T-helper 17 cell (primary cell): ENCODE measurements around the gene C4orf50. TPM values are rescaled to one million over a fixed set of nuclear protein-coding genes. Genes with fewer than 3 reads are reported as not detected.
A peak's percentile ranks its signal among the peaks of the same experiment; 100 is the strongest.

ENCODE experiments used
- ATAC-seq: fragments of 150-1000 bp; cut with Tn5 transposase; 2 replicates; pipeline ENCODE4 v1.10.0; 2021; ENCODE audit warnings: mild to moderate bottlenecking, moderate library complexity
- DNase-seq, 3 donors: peaks; one replicate each; pipeline versions ENCODE4 v3.0.0 to v3.0.0-alpha.2; 2020 to 2021
- H3K9me3 ChIP-seq: one replicate; pipeline ENCODE4 v1.7.0; 2013; ENCODE audit warnings: low read length, mild to moderate bottlenecking; ENCODE audit not compliant: control insufficient read depth, poor library complexity, severe bottlenecking
- H3K27ac Mint-ChIP-seq: one replicate; pipeline ENCODE4 v1.8.0; 2022; ENCODE audit warnings: mild to moderate bottlenecking, moderate library complexity, mixed read lengths
- H3K27me3 Mint-ChIP-seq: one replicate; pipeline ENCODE4 v1.8.0; 2022; ENCODE audit warnings: mixed read lengths
- H3K36me3 Mint-ChIP-seq: one replicate; pipeline ENCODE4 v1.8.0; 2022; ENCODE audit warnings: low read depth, mixed read lengths
- H3K4me1 Mint-ChIP-seq: one replicate; pipeline ENCODE4 v1.8.0; 2022; ENCODE audit warnings: mild to moderate bottlenecking, mixed read lengths
- H3K4me3 Mint-ChIP-seq: one replicate; pipeline ENCODE4 v1.8.0; 2022; ENCODE audit warnings: mild to moderate bottlenecking, moderate library complexity, mixed read lengths
- total RNA-seq, 4 donors: library from RNA in 2 of 4; stranded (reverse) in 2 of 4; gene quantifications; one replicate each; pipeline ENCODE4 v1.2.3 and lab custom pipeline; 2022 to 2026

C4orf50 gene
- total RNA-seq, 2 donors from 2014 or later: 0.87 to 2.3 TPM

GRCh38 chr4:5883916-5884315 lies 134.3 kb downstream of the C4orf50 start:
- Mint-ChIP-seq H3K27ac (no peak overlapping the region), H3K4me3 (no peak overlapping the region), H3K27me3 (peaks cover 42% of the 10 kb centered on the region), H3K36me3 (peaks cover 7% of the 10 kb centered on the region), H3K4me1 (peaks cover 5% of the 10 kb centered on the region)
- no peak for ATAC-seq
- H3K9me3 ChIP-seq: no peaks in the 10 kb centered on the region
- DNase-seq: no peak

GRCh38 chr4:5882947-5883346 lies 135.3 kb downstream of the C4orf50 start:
- Mint-ChIP-seq H3K4me3 (no peak overlapping the region), H3K36me3 (peaks cover 5% of the 10 kb centered on the region), H3K27me3 (peaks cover 39% of the 10 kb centered on the region), H3K4me1 (peaks cover 3% of the 10 kb centered on the region), H3K27ac (no peak overlapping the region)
- ATAC-seq (no peak), DNase-seq (no peak)
- no peaks in the 10 kb centered on the region for H3K9me3 ChIP-seq

GRCh38 chr4:5881340-5881739 lies 136.9 kb downstream of the C4orf50 start:
- ATAC-seq (no peak), DNase-seq (no peak)
- H3K27me3 Mint-ChIP-seq: peaks cover 30% of the 10 kb centered on the region
- H3K36me3 Mint-ChIP-seq: peaks cover 5% of the 10 kb centered on the region
- H3K27ac Mint-ChIP-seq: no peak overlapping the region
- no peaks in the 10 kb centered on the region for H3K9me3 ChIP-seq
- no peaks in the 10 kb centered on the region for H3K4me1 Mint-ChIP-seq
- H3K4me3 Mint-ChIP-seq: no peak overlapping the region

GRCh38 chr4:5878359-5878758 lies 139.9 kb downstream of the C4orf50 start:
- H3K9me3 ChIP-seq: no peaks in the 10 kb centered on the region
- peaks cover 2% of the 10 kb centered on the region for H3K36me3 Mint-ChIP-seq
- ATAC-seq: no peak
- H3K4me1 Mint-ChIP-seq: no peaks in the 10 kb centered on the region
- H3K27ac Mint-ChIP-seq: no peak overlapping the region
- no peak for DNase-seq
- no peak overlapping the region for H3K4me3 Mint-ChIP-seq
- H3K27me3 Mint-ChIP-seq: peaks cover 8% of the 10 kb centered on the region

GRCh38 chr4:5877392-5877791 lies 140.8 kb downstream of the C4orf50 start:
- no peaks in the 10 kb centered on the region for H3K9me3 ChIP-seq
- ATAC-seq (no peak), DNase-seq (no peak)
- H3K4me3 Mint-ChIP-seq: no peak overlapping the region
- no peaks in the 10 kb centered on the region for H3K4me1 Mint-ChIP-seq
- H3K27ac Mint-ChIP-seq: no peak overlapping the region
- H3K27me3 Mint-ChIP-seq: peaks cover 8% of the 10 kb centered on the region
- H3K36me3 Mint-ChIP-seq: peaks cover 2% of the 10 kb centered on the region

- H3K4me1 Mint-ChIP-seq: peaks cover 2% of the 10 kb centered on the region
- ATAC-seq (no peak), DNase-seq (no peak)
- H3K27me3 Mint-ChIP-seq: peaks cover 19% of the 10 kb centered on the region
- H3K4me3 Mint-ChIP-seq: no peak overlapping the region
- H3K9me3 ChIP-seq: no peaks in the 10 kb centered on the region
- H3K27ac Mint-ChIP-seq: no peak overlapping the region
- no peaks in the 10 kb centered on the region for H3K36me3 Mint-ChIP-seq
Measured at GRCh38 chr4:5874811-5875449, 143.3 kb downstream of the C4orf50 start.

- Mint-ChIP-seq H3K4me3 (no peak overlapping the region), H3K4me1 (peaks cover 14% of the 10 kb centered on the region), H3K36me3 (no peaks in the 10 kb centered on the region), H3K27me3 (peaks cover 35% of the 10 kb centered on the region), H3K27ac (no peak overlapping the region)
- no peak for ATAC-seq
- no peaks in the 10 kb centered on the region for H3K9me3 ChIP-seq
- no peak for DNase-seq
Measured at GRCh38 chr4:5870701-5871100, 147.5 kb downstream of the C4orf50 start.

GRCh38 chr4:5869966-5870619 lies 148.1 kb downstream of the C4orf50 start:
- H3K4me1 Mint-ChIP-seq: peaks cover 14% of the 10 kb centered on the region
- H3K27me3 Mint-ChIP-seq: peaks cover 35% of the 10 kb centered on the region
- DNase-seq (no peak), ATAC-seq (no peak)
- H3K27ac Mint-ChIP-seq: no peak overlapping the region
- H3K36me3 Mint-ChIP-seq: no peaks in the 10 kb centered on the region
- no peak overlapping the region for H3K4me3 Mint-ChIP-seq
- H3K9me3 ChIP-seq: no peaks in the 10 kb centered on the region

GRCh38 chr4:5867866-5868265 lies 150.4 kb downstream of the C4orf50 start:
- no peaks in the 10 kb centered on the region for H3K9me3 ChIP-seq
- ATAC-seq (no peak), DNase-seq (no peak)
- Mint-ChIP-seq H3K27me3 (peaks cover 35% of the 10 kb centered on the region), H3K4me1 (peaks cover 20% of the 10 kb centered on the region), H3K36me3 (no peaks in the 10 kb centered on the region), H3K27ac (no peak overlapping the region), H3K4me3 (no peak overlapping the region)

GRCh38 chr4:5866841-5867813 lies 151.1 kb downstream of the C4orf50 start:
- DNase-seq: no peak
- Mint-ChIP-seq H3K36me3 (no peaks in the 10 kb centered on the region), H3K27me3 (peaks cover 35% of the 10 kb centered on the region), H3K4me1 (peaks cover 20% of the 10 kb centered on the region), H3K4me3 (peak overlapping the region; percentile 52), H3K27ac (peak overlapping the region; percentile 89)
- no peak for ATAC-seq
- H3K9me3 ChIP-seq: no peaks in the 10 kb centered on the region

- no peaks in the 10 kb centered on the region for H3K36me3 Mint-ChIP-seq
- H3K27me3 Mint-ChIP-seq: peaks cover 26% of the 10 kb centered on the region
- H3K4me3 Mint-ChIP-seq: peak overlapping the region; percentile 21
- ATAC-seq: no peak
- H3K4me1 Mint-ChIP-seq: peaks cover 20% of the 10 kb centered on the region
- H3K9me3 ChIP-seq: no peaks in the 10 kb centered on the region
- H3K27ac Mint-ChIP-seq: peak overlapping the region; percentile 16
- no peak for DNase-seq
Measured at GRCh38 chr4:5865896-5866599, 152.2 kb downstream of the C4orf50 start.

GRCh38 chr4:5863461-5864113 lies 154.6 kb downstream of the C4orf50 start:
- ATAC-seq: no peak
- DNase-seq: no peak
- H3K27me3 Mint-ChIP-seq: peaks cover 10% of the 10 kb centered on the region
- no peak overlapping the region for H3K4me3 Mint-ChIP-seq
- peaks cover 19% of the 10 kb centered on the region for H3K4me1 Mint-ChIP-seq
- H3K27ac Mint-ChIP-seq: no peak overlapping the region
- no peaks in the 10 kb centered on the region for H3K36me3 Mint-ChIP-seq
- H3K9me3 ChIP-seq: no peaks in the 10 kb centered on the region
